HK-2 (cell line): ENCODE data around the gene HUNK.

Experiments
- DNase-seq: peaks from one replicate; pipeline ENCODE4 v3.0.0-alpha.2; 2018; ENCODE audit not compliant: unreplicated experiment

HUNK gene

GRCh38 chr21:31895077-31895835 lies 22.4 kb downstream of the HUNK start:
- DNase-seq, result no peak

- no peak for DNase-seq
Measured at GRCh38 chr21:31896019-31896418, 23.2 kb downstream of the HUNK start.

GRCh38 chr21:31897311-31897710 lies 24.5 kb downstream of the HUNK start:
- DNase-seq, result no peak

- DNase-seq, result no peak
Measured at GRCh38 chr21:31898933-31899630, 26.3 kb downstream of the HUNK start.

- peak; percentile 43 for DNase-seq
Measured at GRCh38 chr21:31900121-31900895, 27.5 kb downstream of the HUNK start.

- DNase-seq, result no peak
Measured at GRCh38 chr21:31901315-31901714, 28.5 kb downstream of the HUNK start.

GRCh38 chr21:31902438-31902837 lies 29.6 kb downstream of the HUNK start:
- no peak for DNase-seq

- no peak for DNase-seq
Measured at GRCh38 chr21:31903896-31904295, 31.1 kb downstream of the HUNK start.

- DNase-seq, result no peak
Measured at GRCh38 chr21:31905503-31906451, 33.0 kb downstream of the HUNK start.

- no peak for DNase-seq
Measured at GRCh38 chr21:31908106-31909031, 35.5 kb downstream of the HUNK start.

- no peak for DNase-seq
Measured at GRCh38 chr21:31909153-31910073, 36.6 kb downstream of the HUNK start.

GRCh38 chr21:31910074-31910470 lies 37.3 kb downstream of the HUNK start:
- DNase-seq, result no peak

- no peak for DNase-seq
Measured at GRCh38 chr21:31911138-31911907, 38.5 kb downstream of the HUNK start.

GRCh38 chr21:31912501-31912900 lies 39.7 kb downstream of the HUNK start:
- DNase-seq, result no peak

GRCh38 chr21:31913182-31913608 lies 40.4 kb downstream of the HUNK start:
- no peak for DNase-seq

GRCh38 chr21:31914472-31914871 lies 41.7 kb downstream of the HUNK start:
- DNase-seq, result no peak

GRCh38 chr21:31915566-31915965 lies 42.7 kb downstream of the HUNK start:
- no peak for DNase-seq

GRCh38 chr21:31917108-31917507 lies 44.3 kb downstream of the HUNK start:
- no peak for DNase-seq
